D721Med (cell line): ENCODE data around the gene BRK1.
A peak's percentile ranks its signal among the peaks of the same experiment; 100 is the strongest.
"Not testable (repeated sequence)": the region's sequence is repeated elsewhere in the genome, so short reads cannot be mapped to it uniquely, and the experiment has no call there.

Source experiments
- DNase-seq: peaks from one replicate; pipeline ENCODE4 v3.0.0; 2011; ENCODE audit warnings: low spot score; ENCODE audit not compliant: insufficient read length
- FAIRE-seq: peaks from 2 replicates; lab custom pipeline; 2011; peaks lifted over from hg19 to GRCh38; lab: Jason Lieb, UNC
- TF ChIP-seq, protein P1 (sequence below): IDR thresholded peaks from 2 replicates; pipeline ENCODE4 v1.5.1; 2012; ENCODE audit warnings: mild to moderate bottlenecking, control low read depth; ENCODE audit not compliant: insufficient read depth; ENCODE audit errors: missing control alignments

Gene BRK1

DNA sequence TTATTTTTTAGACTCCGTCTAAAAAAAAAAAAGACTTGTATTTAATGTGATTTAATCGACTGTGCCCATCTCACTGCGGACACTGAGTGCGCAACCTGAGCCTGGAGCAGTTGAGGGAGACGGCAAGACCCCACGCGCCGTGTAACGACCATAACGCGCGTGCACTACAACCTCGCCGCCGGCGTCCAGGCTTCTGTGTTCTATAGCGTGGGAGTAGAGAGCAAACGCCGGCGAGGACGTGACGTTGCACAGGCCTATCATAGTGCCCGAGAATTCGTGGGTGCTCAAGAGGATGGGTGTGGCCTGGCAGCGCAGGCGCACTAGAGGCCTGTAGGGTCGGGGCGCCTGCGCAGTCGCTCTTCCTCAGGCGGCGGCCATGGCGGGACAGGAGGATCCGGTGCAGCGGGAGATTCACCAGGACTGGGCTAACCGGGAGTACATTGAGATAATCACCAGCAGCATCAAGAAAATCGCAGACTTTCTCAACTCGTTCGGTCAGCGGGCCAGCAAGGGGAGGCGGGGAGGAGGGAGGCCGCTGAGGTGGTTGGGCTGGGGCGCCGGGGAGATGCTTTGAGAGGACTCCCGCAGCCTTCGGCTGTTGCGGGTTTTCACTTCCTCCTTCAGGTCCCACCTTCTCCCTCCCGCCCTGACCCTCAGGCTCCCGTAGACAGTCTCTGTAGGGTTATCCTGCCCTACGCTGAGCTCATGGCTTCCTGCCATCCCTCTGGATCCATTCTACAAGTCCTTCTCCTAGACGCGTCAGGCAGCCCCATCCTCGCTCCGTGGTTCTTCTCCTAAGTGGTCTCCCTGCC lies at the start of gene BRK1:
Gene BRK1 (plus strand): TSS at position 350 of the 812 bp plus-strand sequence. CDS start 27 bp downstream, at position 377.
- FAIRE-seq (no peak), DNase-seq (peak; percentile 96)
- TF ChIP-seq, protein P1, sequence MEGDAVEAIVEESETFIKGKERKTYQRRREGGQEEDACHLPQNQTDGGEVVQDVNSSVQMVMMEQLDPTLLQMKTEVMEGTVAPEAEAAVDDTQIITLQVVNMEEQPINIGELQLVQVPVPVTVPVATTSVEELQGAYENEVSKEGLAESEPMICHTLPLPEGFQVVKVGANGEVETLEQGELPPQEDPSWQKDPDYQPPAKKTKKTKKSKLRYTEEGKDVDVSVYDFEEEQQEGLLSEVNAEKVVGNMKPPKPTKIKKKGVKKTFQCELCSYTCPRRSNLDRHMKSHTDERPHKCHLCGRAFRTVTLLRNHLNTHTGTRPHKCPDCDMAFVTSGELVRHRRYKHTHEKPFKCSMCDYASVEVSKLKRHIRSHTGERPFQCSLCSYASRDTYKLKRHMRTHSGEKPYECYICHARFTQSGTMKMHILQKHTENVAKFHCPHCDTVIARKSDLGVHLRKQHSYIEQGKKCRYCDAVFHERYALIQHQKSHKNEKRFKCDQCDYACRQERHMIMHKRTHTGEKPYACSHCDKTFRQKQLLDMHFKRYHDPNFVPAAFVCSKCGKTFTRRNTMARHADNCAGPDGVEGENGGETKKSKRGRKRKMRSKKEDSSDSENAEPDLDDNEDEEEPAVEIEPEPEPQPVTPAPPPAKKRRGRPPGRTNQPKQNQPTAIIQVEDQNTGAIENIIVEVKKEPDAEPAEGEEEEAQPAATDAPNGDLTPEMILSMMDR = no peak

DNA sequence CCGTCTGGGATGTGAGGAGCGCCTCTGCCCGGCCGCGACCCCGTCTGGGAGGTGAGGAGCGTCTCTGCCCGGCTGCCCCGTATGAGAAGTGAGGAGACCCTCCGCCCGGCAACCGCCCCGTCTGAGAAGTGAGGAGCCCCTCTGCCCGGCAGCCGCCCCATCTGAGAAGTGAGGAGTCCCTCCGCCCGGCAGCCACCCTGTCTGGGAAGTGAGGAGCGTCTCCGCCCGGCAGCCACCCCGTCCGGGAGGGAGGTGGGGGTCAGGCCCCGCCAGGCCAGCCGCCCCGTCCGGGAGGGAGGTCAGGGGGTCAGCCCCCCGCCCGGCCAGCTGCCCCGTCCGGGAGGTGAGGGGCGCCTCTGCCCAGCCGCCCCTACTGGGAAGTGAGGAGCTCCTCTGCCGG lies 45.4 kb upstream of the BRK1 start:
- DNase-seq, FAIRE-seq: not testable (repeated sequence)

DNA sequence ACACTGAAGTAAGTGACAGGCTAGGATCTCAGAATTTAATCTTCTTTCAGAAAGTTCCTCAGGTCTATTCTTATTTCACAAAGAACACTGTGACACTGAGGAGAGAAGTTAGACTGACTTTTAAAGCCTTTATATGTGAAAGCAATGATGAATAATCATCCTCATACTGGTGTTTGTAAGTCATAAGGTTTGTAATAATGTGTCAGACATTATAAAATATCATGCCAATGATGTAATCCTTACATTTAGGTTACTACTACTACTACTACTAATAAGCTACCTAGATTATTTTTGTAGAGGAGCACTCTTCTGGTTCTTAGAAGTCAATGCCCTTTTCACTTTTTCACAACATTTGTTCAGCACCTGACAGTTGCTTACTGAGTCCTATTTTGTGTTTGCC lies 40.8 kb upstream of the BRK1 start:
- DNase-seq (no peak), FAIRE-seq (no peak)
- TF ChIP-seq, protein P1 = no peak

DNA sequence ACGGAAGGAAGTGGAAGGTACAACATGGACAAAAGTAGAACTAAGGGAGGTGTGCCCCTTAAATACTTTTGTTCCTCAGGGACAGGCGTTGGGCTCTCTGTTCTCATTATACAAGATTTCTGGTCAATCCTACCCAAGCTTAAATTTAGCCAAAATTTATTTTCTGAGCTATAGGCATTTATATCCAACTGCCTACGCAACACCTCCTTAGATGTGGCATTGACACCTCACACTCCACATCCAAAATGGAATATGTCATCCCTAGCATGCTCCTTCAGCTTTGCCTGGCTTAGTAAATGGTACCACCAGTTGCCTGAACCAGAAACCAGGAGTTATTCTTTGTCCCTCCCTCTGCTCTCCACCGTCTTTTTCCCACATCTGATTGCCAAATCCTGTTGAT lies 33.6 kb upstream of the BRK1 start:
- TF ChIP-seq, protein P1 = no peak
- DNase-seq = no peak

DNA sequence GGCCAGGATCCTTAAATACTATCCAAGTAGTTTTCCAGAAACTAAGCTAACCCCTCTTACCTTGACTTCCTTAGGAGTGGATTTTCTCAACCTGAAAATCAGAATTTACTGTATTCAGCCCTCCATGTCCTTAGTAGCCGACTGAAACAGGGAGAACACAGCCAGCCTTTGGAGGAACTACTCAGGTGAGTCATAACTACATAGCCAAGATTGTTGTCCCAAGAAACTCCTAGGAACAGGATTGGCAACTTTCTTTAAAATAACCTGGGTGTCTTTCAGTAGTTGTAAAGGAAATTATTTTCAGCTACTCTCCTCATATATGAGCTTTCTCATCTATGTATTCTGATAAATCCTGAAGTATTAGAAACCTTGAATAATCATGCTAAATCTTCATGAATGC lies 29.7 kb upstream of the BRK1 start:
- no peak for FAIRE-seq
- DNase-seq = no peak
- TF ChIP-seq, protein P1 = no peak

More for the DNA sequence above, 33.6 kb upstream of the BRK1 start:
- no peak for FAIRE-seq

DNA sequence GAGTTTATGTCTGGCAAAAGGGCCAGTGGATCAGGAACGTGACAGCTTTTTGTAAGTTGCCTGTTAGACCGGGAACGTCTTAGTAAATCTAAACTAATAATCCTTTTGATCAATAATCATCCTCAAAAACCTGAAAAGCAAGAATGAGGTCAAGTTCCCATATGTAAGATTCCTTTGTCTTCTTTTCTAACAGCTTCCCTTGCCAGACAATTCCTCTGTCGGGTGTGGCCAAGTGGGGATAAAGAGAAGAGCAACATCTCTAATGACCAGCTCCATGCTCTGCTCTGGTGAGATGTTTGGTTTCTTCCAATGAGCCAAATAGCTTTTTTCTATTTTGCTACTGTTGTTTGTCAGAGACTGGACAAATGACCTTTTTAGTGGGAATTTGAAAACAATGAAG lies 27.2 kb upstream of the BRK1 start:
- FAIRE-seq (no peak), DNase-seq (no peak)
- TF ChIP-seq, protein P1 = no peak

DNA sequence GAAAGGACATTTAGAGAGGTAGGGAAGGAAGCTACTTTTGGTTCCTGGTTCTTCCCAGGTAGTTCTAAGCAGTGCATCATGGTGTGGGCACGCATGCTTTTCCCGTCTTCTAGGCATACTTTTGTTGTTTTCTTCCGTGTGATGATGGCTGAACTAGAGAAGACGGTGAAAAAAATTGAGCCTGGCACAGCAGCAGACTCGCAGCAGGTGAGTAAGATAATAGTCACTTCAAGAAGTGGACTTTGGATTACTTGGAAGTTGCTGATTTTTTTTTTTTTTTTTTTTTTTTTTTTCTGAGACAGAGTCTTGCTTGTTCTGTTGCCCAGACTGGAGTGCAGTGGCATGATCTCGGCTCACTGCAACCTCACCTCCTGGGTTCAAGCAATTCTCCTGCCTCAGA lies 25.3 kb upstream of the BRK1 start:
- DNase-seq (no peak), FAIRE-seq (no peak)
- TF ChIP-seq, protein P1 = no peak

DNA sequence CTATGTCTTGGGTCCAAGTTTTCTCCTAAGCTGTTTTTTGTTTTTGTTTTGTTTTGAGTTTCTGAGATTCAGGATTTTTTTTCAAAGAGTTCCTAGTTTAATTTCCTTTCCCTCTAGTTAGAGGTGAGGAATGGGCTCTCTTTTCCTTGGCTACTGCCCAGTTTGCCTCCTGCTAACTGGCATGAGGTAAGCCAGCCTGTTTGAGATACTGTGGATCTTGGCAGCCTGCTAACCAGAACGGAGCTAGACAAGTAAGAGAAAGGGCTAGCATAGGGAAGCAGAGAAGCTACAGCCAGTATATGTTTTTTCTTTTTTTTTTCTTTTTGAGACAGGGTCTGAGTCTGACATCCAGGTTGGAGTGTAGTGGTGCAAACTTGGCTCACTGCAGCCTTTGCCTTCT lies 24.7 kb upstream of the BRK1 start:
- not testable (repeated sequence) for FAIRE-seq, DNase-seq

DNA sequence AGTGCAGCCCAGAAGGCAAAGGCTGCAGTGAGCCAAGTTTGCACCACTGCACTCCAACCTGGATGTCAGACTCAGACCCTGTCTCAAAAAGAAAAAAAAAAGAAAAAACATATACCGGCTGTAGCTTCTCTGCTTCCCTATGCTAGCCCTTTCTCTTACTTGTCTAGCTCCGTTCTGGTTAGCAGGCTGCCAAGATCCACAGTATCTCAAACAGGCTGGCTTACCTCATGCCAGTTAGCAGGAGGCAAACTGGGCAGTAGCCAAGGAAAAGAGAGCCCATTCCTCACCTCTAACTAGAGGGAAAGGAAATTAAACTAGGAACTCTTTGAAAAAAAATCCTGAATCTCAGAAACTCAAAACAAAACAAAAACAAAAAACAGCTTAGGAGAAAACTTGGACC lies 24.1 kb upstream of the BRK1 start:
- not testable (repeated sequence) for FAIRE-seq, DNase-seq
